HEK293 (cell line): ENCODE results near the gene SNAP47.

Source experiments
- HOXD13 ChIP-seq: sonication (generic); formaldehyde crosslinking; IDR thresholded peaks from 2 replicates; pipeline ENCODE4 v1.8.0; 2022; ENCODE audit warnings: missing genetic modification reagents, borderline replicate concordance
- RBAK ChIP-seq: fragments of 450-650 bp; formaldehyde crosslinking; IDR thresholded peaks from 2 replicates; pipeline ENCODE4 v1.5.1; 2016; ENCODE audit warnings: missing biosample characterization, missing genetic modification characterization
- YY1 ChIP-seq: fragments of 450-650 bp; formaldehyde crosslinking; IDR thresholded peaks from 2 replicates; pipeline ENCODE4 v1.5.1; 2018; ENCODE audit warnings: missing biosample characterization, missing genetic modification characterization
- ZNF138 ChIP-seq: fragments of 450-650 bp; formaldehyde crosslinking; IDR thresholded peaks from 2 replicates; pipeline ENCODE4 v1.5.1; 2016; ENCODE audit warnings: missing biosample characterization, missing genetic modification characterization, borderline replicate concordance
- ZNF221 ChIP-seq: fragments of 450-650 bp; formaldehyde crosslinking; IDR thresholded peaks from 2 replicates; pipeline ENCODE4 v1.5.1; 2017; ENCODE audit warnings: missing biosample characterization, missing genetic modification characterization, borderline replicate concordance
- ZNF274 ChIP-seq, 2 experiments: fragments of 200-500 bp in 1 of 2; fragments of 450-650 bp in 1 of 2; sonication (Bioruptor generic) in 1 of 2; formaldehyde crosslinking in 1 of 2; IDR thresholded peaks; 2 replicates each; pipeline versions ENCODE4 v1.5.1 to v1.6.1; 2014 to 2016; ENCODE audit warnings: borderline replicate concordance in 1 of 2, inconsistent platforms in 1 of 2, low read length in 1 of 2, missing biosample characterization in 1 of 2, missing genetic modification characterization in 1 of 2
- ZNF341 ChIP-seq: fragments of 450-650 bp; formaldehyde crosslinking; IDR thresholded peaks from 2 replicates; pipeline ENCODE4; 2016; ENCODE audit warnings: low read depth, missing biosample characterization, missing genetic modification characterization
- ZNF433 ChIP-seq: fragments of 450-650 bp; formaldehyde crosslinking; IDR thresholded peaks from 2 replicates; pipeline ENCODE4 v1.5.1; 2016; ENCODE audit warnings: missing biosample characterization, missing genetic modification characterization, low read depth
- ZNF529 ChIP-seq: fragments of 450-650 bp; formaldehyde crosslinking; IDR thresholded peaks from 2 replicates; pipeline ENCODE4 v1.5.1; 2017; ENCODE audit warnings: missing genetic modification characterization, missing biosample characterization; ENCODE audit not compliant: insufficient replicate concordance
- ZNF664 ChIP-seq: fragments of 450-650 bp; formaldehyde crosslinking; IDR thresholded peaks from 2 replicates; pipeline ENCODE4 v1.5.1; 2016; ENCODE audit warnings: missing biosample characterization, missing genetic modification characterization
- ZNF677 ChIP-seq: fragments of 450-650 bp; IDR thresholded peaks from 2 replicates; pipeline ENCODE4 v1.5.0; 2018; ENCODE audit warnings: missing biosample characterization, mild to moderate bottlenecking, missing genetic modification characterization, moderate library complexity
- ZNF701 ChIP-seq: fragments of 450-650 bp; formaldehyde crosslinking; IDR thresholded peaks from 2 replicates; pipeline ENCODE4 v1.5.1; 2016; ENCODE audit warnings: missing biosample characterization, missing genetic modification characterization
- ZNF747 ChIP-seq: fragments of 450-650 bp; formaldehyde crosslinking; IDR thresholded peaks from 2 replicates; pipeline ENCODE4 v1.5.1; 2016; ENCODE audit warnings: missing biosample characterization, missing genetic modification characterization
- ZNF837 ChIP-seq: fragments of 450-650 bp; formaldehyde crosslinking; IDR thresholded peaks from 2 replicates; pipeline ENCODE4 v1.5.1; 2016; ENCODE audit warnings: missing biosample characterization, missing genetic modification characterization
- ZNF843 ChIP-seq: fragments of 450-650 bp; formaldehyde crosslinking; IDR thresholded peaks from 2 replicates; pipeline ENCODE4 v1.5.1; 2016; ENCODE audit warnings: missing biosample characterization, missing genetic modification characterization
- TF ChIP-seq, protein P1 (sequence below): fragments of 450-650 bp; formaldehyde crosslinking; conservative IDR thresholded peaks from 2 replicates; pipeline ENCODE4 v1.5.1; 2016; ENCODE audit warnings: low read depth, missing biosample characterization, missing genetic modification characterization
- TF ChIP-seq, protein P2 (sequence below): fragments of 450-650 bp; formaldehyde crosslinking; IDR thresholded peaks from 2 replicates; pipeline ENCODE4 v1.5.1; 2016; ENCODE audit warnings: missing biosample characterization, missing genetic modification characterization
- TF ChIP-seq, protein P3 (sequence below): fragments of 450-650 bp; formaldehyde crosslinking; IDR thresholded peaks from 2 replicates; pipeline ENCODE4 v1.5.1; 2017; ENCODE audit warnings: missing biosample characterization, missing genetic modification characterization
- TF ChIP-seq, protein P4 (sequence below): fragments of 450-650 bp; formaldehyde crosslinking; optimal IDR thresholded peaks from 2 replicates; pipeline ENCODE3; 2016; ENCODE audit warnings: missing biosample characterization, mild to moderate bottlenecking, missing genetic modification characterization
- TF ChIP-seq, protein P5 (sequence below): fragments of 450-650 bp; formaldehyde crosslinking; IDR thresholded peaks from 2 replicates; pipeline ENCODE4 v1.5.1; 2016; ENCODE audit warnings: missing biosample characterization, missing genetic modification characterization
- TF ChIP-seq, protein P6 (sequence below): fragments of 450-650 bp; IDR thresholded peaks from 2 replicates; pipeline ENCODE4 v1.5.1; 2018; ENCODE audit warnings: missing biosample characterization, missing genetic modification characterization
- TF ChIP-seq, protein P7 (sequence below): fragments of 450-650 bp; formaldehyde crosslinking; IDR thresholded peaks from 2 replicates; pipeline ENCODE4 v1.5.1; 2016; ENCODE audit warnings: missing biosample characterization, missing genetic modification characterization

SNAP47 gene

DNA sequence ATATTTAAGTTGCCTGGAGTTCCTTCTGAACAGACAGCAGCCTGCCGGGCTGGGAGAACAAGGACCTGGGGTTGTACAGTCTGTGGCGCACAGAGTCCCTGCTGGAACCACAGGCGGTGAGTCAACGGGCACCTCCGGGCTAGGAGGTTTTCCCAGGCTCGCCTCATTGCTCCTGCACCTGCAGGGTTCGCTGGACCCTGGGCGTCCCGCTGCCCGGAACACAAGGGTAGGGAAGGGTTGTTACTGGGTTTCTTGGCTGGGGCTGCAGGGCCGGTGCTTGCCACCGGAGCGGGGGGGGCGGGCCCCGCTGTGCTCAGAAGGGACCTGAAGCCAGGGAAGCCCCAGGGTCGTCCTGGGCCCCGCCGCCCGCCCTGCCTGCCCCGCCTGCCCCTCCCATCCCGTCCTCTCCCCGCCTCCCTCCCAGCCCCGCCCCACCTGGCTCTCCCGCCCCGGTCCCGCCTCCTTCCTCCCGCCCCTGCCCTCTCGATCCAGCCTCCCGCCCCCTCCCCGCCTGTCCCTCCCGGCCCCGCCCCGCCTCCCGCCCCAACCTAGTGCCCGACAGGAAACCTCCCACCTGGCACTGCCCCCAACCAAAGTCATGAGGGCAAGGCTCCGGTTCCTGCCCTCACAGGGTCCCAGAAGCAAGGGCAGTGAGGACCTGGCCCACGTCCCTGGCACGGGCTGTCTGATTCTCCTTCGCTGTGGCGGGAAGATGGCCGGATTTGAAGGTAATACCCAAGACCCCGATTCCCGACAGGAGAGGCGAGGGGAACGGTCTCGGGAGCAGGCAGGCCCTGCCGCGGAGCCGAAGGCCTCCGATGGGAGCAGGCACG is 7.0 kb upstream of the SNAP47 start (continued):
- TF ChIP-seq, protein P1, sequence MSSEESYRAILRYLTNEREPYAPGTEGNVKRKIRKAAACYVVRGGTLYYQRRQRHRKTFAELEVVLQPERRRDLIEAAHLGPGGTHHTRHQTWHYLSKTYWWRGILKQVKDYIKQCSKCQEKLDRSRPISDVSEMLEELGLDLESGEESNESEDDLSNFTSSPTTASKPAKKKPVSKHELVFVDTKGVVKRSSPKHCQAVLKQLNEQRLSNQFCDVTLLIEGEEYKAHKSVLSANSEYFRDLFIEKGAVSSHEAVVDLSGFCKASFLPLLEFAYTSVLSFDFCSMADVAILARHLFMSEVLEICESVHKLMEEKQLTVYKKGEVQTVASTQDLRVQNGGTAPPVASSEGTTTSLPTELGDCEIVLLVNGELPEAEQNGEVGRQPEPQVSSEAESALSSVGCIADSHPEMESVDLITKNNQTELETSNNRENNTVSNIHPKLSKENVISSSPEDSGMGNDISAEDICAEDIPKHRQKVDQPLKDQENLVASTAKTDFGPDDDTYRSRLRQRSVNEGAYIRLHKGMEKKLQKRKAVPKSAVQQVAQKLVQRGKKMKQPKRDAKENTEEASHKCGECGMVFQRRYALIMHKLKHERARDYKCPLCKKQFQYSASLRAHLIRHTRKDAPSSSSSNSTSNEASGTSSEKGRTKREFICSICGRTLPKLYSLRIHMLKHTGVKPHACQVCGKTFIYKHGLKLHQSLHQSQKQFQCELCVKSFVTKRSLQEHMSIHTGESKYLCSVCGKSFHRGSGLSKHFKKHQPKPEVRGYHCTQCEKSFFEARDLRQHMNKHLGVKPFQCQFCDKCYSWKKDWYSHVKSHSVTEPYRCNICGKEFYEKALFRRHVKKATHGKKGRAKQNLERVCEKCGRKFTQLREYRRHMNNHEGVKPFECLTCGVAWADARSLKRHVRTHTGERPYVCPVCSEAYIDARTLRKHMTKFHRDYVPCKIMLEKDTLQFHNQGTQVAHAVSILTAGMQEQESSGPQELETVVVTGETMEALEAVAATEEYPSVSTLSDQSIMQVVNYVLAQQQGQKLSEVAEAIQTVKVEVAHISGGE (tag by site-specific recombination), result peak; percentile 48; the same call in 1 of the 2 replicates
- TF ChIP-seq, protein P2, sequence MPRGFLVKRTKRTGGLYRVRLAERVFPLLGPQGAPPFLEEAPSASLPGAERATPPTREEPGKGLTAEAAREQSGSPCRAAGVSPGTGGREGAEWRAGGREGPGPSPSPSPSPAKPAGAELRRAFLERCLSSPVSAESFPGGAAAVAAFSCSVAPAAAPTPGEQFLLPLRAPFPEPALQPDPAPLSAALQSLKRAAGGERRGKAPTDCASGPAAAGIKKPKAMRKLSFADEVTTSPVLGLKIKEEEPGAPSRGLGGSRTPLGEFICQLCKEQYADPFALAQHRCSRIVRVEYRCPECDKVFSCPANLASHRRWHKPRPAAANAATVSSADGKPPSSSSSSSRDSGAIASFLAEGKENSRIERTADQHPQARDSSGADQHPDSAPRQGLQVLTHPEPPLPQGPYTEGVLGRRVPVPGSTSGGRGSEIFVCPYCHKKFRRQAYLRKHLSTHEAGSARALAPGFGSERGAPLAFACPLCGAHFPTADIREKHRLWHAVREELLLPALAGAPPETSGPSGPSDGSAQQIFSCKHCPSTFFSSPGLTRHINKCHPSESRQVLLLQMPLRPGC (tag by site-specific recombination), result 0 out of 2 replicates have a peak, but pooled peaks have one; percentile 50
- TF ChIP-seq ZNF747 (tag by site-specific recombination), result no peak
- TF ChIP-seq, protein P3, sequence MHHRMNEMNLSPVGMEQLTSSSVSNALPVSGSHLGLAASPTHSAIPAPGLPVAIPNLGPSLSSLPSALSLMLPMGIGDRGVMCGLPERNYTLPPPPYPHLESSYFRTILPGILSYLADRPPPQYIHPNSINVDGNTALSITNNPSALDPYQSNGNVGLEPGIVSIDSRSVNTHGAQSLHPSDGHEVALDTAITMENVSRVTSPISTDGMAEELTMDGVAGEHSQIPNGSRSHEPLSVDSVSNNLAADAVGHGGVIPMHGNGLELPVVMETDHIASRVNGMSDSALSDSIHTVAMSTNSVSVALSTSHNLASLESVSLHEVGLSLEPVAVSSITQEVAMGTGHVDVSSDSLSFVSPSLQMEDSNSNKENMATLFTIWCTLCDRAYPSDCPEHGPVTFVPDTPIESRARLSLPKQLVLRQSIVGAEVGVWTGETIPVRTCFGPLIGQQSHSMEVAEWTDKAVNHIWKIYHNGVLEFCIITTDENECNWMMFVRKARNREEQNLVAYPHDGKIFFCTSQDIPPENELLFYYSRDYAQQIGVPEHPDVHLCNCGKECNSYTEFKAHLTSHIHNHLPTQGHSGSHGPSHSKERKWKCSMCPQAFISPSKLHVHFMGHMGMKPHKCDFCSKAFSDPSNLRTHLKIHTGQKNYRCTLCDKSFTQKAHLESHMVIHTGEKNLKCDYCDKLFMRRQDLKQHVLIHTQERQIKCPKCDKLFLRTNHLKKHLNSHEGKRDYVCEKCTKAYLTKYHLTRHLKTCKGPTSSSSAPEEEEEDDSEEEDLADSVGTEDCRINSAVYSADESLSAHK (tag by site-specific recombination), result no peak
- TF ChIP-seq ZNF529 (tag by site-specific recombination), result no peak
- TF ChIP-seq, protein P4, sequence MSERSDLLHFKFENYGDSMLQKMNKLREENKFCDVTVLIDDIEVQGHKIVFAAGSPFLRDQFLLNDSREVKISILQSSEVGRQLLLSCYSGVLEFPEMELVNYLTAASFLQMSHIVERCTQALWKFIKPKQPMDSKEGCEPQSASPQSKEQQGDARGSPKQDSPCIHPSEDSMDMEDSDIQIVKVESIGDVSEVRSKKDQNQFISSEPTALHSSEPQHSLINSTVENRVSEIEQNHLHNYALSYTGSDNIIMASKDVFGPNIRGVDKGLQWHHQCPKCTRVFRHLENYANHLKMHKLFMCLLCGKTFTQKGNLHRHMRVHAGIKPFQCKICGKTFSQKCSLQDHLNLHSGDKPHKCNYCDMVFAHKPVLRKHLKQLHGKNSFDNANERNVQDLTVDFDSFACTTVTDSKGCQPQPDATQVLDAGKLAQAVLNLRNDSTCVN, result peak; percentile 32
- TF ChIP-seq HOXD13 (CRISPR knock-in tag), result no peak
- TF ChIP-seq ZNF843 (tag by site-specific recombination), result peak; percentile 67
- TF ChIP-seq, protein P5, sequence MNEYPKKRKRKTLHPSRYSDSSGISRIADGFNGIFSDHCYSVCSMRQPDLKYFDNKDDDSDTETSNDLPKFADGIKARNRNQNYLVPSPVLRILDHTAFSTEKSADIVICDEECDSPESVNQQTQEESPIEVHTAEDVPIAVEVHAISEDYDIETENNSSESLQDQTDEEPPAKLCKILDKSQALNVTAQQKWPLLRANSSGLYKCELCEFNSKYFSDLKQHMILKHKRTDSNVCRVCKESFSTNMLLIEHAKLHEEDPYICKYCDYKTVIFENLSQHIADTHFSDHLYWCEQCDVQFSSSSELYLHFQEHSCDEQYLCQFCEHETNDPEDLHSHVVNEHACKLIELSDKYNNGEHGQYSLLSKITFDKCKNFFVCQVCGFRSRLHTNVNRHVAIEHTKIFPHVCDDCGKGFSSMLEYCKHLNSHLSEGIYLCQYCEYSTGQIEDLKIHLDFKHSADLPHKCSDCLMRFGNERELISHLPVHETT, result peak; percentile 30; the same call in 1 of the 2 replicates
- TF ChIP-seq ZNF221, result no peak
- TF ChIP-seq ZNF274 (IDR thresholded peaks at IDR 0.05; ENCODE audit: low read length), result no peak
- TF ChIP-seq ZNF274 (tag by site-specific recombination; IDR thresholded peaks at IDR 0.05; ENCODE audit: borderline replicate concordance), result no peak
- TF ChIP-seq ZNF138, result no peak
- TF ChIP-seq ZNF341 (tag by site-specific recombination), result no peak
- TF ChIP-seq ZNF433 (tag by site-specific recombination), result no peak
- TF ChIP-seq ZNF677 (tag by site-specific recombination), result no peak
- no peak for TF ChIP-seq YY1 (tag by site-specific recombination)
- TF ChIP-seq ZNF837 (tag by site-specific recombination), result no peak
- TF ChIP-seq ZNF664 (tag by site-specific recombination), result no peak
- TF ChIP-seq, protein P6, sequence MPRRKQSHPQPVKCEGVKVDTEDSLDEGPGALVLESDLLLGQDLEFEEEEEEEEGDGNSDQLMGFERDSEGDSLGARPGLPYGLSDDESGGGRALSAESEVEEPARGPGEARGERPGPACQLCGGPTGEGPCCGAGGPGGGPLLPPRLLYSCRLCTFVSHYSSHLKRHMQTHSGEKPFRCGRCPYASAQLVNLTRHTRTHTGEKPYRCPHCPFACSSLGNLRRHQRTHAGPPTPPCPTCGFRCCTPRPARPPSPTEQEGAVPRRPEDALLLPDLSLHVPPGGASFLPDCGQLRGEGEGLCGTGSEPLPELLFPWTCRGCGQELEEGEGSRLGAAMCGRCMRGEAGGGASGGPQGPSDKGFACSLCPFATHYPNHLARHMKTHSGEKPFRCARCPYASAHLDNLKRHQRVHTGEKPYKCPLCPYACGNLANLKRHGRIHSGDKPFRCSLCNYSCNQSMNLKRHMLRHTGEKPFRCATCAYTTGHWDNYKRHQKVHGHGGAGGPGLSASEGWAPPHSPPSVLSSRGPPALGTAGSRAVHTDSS (tag by site-specific recombination), result peak; percentile 37; the same call in 1 of the 2 replicates
- TF ChIP-seq ZNF701, result no peak
- TF ChIP-seq, protein P7, sequence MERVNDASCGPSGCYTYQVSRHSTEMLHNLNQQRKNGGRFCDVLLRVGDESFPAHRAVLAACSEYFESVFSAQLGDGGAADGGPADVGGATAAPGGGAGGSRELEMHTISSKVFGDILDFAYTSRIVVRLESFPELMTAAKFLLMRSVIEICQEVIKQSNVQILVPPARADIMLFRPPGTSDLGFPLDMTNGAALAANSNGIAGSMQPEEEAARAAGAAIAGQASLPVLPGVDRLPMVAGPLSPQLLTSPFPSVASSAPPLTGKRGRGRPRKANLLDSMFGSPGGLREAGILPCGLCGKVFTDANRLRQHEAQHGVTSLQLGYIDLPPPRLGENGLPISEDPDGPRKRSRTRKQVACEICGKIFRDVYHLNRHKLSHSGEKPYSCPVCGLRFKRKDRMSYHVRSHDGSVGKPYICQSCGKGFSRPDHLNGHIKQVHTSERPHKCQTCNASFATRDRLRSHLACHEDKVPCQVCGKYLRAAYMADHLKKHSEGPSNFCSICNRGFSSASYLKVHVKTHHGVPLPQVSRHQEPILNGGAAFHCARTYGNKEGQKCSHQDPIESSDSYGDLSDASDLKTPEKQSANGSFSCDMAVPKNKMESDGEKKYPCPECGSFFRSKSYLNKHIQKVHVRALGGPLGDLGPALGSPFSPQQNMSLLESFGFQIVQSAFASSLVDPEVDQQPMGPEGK, result peak; percentile 67
- TF ChIP-seq RBAK (tag by site-specific recombination), result no peak
